OCI-M1 (cell line): ENCODE measurements around the gene CRYZL1.
A peak's percentile ranks its signal among the peaks of the same experiment; 100 is the strongest.

Experiments used
- DNase-seq: peaks from one replicate; lab custom pipeline; 2025; lab: John Stamatoyannopoulos, UW

The CRYZL1 gene

DNA sequence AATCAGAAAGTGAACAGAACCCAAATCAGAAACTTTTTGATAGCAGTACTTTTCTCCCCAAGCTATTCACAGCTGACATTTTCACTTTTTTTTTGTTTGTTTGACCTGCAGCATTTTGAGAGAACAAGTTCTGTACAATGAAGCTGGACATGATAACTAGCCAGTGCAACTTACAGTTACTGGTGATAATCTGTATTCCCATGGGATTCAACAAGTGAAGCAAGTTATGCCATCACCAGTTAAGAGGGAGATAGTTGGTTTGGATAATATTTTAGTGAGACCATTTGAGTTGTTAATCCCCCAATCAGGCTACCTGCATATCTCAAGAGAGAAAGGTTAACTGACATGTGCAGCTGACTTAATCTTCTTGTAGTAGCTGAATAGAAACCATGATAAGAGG, 80.6 kb downstream of the CRYZL1 start:
- no peak for DNase-seq

DNA sequence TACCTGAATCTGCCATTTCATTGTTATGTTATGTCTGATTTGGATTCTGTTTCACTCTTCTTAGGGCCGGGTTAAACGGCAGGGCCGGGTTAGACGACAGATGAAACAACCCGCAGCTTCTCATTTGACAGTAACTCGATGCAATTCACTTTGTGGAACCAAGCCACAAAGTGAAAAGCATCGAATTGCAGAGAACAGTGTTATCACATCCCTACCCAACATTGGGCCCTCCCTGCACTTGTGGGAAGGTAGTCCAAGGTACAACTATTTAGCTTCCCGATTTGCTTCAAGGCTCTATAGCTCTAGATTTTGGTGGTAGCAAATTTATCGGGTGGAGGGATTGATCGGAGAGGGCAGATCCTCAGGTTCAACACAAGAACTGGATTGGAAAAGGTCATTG, 81.7 kb downstream of the CRYZL1 start:
- DNase-seq, result no peak

DNA sequence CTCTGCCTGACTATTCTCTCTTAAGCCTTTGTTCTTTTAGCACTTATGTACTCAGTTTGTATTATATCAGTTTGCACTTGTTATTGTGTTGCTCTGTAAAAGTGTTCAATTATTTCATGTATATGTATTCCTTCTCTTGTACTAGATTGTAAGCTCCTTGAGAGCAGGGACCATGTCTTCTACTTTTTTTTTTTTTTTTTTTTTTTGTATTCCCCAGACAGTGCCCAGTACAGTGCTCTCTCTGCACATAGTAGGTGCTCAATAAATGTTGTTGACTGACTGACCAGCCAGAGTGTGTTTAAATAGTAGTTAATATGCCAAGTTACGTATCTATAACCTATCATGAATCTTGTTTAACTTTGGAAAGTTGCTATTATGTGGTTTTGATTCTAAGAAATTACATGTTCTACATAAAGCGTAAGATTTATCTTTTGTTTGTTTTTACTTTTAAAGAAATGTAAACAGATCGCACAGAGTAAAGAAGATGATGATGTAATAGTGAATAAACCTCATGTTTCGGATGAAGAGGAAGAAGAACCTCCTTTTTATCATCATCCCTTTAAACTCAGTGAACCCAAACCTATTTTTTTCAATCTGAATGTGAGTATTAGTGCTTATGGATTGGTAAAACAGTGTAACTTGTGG, 82.6 kb downstream of the CRYZL1 start:
- no peak for DNase-seq

DNA sequence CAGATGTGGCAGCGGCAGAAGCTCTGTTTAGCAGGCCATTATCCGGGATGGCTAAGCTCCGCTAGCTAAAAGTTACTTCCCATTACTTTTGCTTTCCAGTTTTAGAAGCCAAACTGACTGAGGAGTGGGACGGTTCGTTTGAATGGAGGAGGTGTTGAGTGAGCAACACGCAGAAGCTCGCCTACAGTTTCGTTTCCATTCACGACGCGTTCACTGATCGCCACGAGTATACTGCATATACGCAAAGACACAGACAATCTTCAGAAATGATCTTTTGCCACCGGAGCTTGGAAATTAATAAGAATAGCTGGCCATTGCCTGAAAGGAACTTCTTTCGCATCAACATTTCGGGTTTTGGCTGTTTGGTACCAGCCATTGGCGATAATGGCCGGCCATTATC, 84.1 kb downstream of the CRYZL1 start:
- DNase-seq, result no peak

DNA sequence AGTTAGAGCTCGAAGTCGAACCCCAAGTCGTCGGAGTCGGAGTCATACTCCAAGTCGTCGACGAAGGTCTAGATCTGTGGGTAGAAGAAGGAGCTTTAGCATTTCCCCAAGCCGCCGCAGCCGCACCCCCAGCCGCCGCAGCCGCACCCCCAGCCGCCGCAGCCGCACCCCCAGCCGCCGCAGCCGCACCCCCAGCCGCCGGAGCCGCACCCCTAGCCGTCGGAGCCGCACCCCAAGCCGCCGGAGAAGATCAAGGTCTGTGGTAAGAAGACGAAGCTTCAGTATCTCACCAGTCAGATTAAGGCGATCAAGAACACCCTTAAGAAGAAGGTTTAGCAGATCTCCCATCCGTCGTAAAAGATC, 86.6 kb downstream of the CRYZL1 start:
- DNase-seq, result no peak

DNA sequence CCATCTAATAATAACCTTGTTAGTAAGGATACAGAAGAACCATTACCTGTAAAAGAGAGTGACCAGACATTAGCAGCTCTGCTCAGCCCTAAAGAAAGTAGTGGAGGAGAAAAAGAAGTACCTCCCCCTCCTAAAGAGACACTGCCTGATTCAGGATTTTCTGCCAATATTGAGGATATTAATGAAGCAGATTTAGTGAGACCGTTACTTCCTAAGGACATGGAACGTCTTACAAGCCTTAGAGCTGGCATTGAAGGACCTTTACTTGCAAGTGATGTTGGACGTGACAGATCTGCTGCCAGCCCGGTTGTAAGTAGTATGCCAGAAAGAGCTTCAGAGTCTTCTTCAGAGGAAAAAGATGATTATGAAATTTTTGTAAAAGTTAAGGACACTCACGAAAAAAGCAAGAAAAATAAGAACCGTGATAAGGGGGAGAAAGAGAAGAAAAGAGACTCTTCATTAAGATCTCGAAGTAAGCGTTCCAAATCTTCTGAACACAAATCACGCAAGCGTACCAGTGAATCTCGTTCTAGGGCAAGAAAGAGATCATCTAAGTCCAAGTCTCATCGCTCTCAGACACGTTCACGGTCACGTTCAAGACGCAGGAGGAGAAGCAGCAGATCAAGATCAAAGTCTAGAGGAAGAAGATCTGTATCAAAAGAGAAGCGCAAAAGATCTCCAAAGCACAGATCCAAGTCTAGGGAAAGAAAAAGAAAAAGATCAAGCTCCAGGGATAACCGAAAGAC, 87.1 kb downstream of the CRYZL1 start:
- DNase-seq, result no peak

DNA sequence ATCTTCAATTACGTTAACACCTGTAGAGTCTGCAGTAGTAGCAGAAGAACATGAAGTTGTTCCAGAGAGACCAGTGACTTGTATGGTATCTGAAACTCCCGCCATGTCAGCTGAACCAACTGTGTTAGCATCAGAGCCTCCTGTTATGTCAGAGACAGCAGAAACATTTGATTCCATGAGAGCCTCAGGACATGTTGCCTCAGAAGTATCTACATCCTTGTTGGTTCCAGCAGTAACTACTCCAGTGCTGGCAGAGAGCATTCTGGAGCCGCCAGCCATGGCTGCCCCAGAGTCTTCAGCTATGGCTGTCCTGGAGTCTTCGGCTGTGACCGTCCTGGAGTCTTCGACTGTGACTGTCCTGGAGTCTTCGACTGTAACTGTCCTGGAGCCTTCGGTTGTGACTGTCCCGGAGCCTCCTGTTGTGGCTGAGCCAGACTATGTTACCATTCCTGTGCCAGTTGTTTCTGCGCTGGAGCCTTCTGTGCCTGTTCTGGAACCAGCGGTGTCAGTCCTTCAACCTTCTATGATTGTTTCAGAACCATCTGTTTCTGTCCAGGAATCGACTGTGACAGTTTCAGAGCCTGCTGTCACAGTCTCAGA, 88.4 kb downstream of the CRYZL1 start:
- no peak for DNase-seq

DNA sequence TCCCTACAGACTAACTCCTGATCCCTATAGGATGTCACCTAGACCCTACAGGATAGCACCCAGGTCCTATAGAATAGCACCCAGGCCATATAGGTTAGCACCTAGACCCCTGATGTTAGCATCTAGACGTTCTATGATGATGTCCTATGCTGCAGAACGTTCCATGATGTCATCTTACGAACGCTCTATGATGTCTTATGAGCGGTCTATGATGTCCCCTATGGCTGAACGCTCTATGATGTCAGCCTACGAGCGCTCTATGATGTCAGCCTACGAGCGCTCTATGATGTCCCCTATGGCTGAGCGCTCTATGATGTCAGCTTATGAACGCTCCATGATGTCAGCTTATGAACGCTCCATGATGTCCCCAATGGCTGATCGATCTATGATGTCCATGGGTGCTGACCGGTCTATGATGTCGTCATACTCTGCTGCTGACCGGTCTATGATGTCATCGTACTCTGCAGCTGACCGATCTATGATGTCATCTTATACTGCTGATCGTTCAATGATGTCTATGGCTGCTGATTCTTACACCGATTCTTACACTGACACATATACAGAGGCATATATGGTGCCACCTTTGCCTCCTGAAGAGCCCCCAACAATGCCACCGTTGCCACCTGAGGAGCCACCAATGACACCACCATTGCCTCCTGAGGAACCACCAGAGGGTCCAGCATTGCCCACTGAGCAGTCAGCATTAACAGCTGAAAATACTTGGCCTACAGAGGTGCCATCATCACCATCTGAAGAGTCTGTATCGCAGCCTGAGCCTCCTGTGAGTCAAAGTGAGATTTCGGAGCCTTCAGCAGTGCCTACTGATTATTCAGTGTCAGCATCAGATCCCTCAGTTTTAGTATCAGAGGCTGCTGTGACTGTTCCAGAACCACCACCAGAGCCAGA, 89.2 kb downstream of the CRYZL1 start:
- no peak for DNase-seq

DNA sequence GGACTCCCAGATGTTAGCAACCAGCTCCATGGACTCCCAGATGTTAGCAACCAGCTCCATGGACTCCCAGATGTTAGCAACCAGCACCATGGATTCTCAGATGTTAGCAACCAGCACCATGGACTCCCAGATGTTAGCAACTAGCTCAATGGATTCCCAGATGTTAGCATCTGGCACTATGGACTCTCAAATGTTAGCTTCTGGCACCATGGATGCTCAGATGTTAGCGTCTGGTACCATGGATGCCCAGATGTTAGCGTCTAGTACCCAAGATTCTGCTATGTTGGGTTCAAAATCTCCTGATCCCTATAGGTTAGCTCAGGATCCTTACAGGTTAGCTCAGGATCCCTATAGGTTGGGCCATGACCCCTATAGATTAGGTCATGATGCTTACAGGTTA, 89.9 kb downstream of the CRYZL1 start:
- DNase-seq, result no peak

DNA sequence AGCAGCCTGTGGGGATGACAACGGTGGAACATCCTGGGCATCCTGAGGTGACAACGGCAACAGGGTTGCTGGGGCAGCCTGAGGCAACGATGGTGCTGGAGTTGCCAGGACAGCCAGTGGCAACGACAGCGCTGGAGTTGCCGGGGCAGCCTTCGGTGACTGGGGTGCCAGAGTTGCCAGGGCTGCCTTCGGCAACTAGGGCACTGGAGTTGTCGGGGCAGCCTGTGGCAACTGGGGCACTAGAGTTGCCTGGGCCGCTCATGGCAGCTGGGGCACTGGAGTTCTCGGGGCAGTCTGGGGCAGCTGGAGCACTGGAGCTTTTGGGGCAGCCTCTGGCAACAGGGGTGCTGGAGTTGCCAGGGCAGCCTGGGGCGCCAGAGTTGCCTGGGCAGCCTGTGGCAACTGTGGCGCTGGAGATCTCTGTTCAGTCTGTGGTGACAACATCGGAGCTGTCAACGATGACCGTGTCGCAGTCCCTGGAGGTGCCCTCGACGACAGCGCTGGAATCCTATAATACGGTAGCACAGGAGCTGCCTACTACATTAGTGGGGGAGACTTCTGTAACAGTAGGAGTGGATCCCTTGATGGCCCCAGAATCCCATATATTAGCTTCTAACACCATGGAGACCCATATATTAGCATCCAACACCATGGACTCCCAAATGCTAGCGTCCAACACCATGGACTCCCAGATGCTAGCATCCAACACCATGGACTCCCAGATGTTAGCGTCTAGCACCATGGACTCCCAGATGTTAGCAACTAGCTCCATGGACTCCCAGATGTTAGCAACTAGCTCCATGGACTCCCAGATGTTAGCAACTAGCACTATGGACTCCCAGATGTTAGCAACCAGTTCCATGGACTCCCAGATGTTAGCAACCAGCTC, 90.5 kb downstream of the CRYZL1 start:
- no peak for DNase-seq

DNA sequence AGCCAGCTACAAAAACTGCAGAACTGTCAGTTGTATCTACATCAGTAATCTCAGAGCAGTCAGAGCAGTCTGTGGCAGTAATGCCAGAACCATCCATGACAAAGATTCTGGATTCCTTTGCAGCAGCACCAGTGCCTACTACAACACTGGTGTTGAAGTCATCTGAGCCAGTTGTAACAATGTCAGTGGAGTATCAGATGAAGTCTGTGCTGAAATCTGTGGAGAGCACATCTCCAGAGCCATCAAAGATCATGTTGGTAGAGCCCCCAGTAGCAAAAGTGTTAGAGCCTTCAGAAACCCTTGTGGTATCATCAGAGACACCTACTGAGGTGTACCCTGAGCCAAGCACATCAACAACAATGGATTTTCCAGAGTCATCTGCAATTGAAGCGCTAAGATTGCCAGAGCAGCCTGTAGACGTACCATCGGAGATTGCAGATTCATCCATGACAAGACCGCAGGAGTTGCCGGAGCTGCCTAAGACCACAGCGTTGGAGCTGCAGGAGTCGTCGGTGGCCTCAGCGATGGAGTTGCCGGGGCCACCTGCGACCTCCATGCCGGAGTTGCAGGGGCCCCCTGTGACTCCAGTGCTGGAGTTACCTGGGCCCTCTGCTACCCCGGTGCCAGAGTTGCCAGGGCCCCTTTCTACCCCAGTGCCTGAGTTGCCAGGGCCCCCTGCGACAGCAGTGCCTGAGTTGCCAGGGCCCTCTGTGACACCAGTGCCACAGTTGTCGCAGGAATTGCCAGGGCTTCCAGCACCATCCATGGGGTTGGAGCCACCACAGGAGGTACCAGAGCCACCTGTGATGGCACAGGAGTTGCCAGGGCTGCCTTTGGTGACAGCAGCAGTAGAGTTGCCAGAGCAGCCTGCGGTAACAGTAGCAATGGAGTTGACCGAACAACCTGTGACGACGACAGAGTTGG, 91.4 kb downstream of the CRYZL1 start:
- DNase-seq, result no peak

DNA sequence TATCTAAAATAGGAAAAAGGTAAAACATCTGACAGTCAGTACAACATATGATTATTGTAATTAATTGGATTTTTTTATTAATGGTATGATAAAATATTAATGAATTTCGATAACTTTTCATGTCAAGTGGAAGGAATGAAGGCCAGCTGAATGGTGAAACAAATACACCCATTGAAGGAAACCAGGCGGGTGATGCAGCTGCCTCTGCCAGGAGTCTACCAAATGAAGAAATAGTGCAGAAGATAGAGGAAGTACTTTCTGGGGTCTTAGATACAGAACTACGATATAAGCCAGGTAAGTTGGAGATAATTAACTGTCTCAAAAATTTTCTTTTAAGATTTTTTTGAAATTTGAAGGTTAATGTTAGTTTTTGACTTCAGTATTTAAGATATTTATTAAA, 95.5 kb downstream of the CRYZL1 start:
- DNase-seq, result no peak

DNA sequence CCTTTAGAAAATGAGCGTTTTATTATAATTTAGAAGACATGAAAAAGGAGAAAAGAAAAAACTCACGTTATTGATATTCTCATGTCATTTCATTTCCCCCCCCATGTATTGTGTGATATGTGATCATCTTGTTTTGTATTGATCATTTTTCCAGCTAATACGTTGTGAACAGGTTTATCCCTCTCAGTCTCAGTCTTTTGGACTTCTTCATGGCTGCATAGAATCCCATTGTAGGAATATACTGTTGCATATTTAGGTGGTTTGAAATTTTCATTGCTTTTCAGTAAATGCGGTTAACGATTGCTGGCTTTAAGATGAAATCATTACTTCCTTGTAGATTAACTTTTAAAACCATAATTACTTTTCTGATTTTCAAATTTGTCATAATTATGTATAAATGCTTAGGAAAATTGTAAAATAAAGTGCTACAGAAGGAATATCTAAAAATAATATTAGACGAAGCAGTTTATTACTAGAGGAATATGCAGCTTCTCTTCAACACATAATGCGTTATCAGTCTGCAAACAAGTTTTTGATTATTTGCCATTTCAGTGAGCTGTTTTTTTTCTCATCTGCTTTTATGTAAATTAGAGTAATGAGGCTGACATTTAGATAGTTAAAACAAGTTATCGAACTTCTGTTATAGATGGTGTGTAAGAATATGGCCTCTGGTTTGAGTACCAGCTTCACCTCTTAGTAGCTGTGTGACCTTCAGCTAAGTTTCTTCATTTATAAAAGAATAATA, 96.9 kb downstream of the CRYZL1 start:
- peak; percentile 47 for DNase-seq

DNA sequence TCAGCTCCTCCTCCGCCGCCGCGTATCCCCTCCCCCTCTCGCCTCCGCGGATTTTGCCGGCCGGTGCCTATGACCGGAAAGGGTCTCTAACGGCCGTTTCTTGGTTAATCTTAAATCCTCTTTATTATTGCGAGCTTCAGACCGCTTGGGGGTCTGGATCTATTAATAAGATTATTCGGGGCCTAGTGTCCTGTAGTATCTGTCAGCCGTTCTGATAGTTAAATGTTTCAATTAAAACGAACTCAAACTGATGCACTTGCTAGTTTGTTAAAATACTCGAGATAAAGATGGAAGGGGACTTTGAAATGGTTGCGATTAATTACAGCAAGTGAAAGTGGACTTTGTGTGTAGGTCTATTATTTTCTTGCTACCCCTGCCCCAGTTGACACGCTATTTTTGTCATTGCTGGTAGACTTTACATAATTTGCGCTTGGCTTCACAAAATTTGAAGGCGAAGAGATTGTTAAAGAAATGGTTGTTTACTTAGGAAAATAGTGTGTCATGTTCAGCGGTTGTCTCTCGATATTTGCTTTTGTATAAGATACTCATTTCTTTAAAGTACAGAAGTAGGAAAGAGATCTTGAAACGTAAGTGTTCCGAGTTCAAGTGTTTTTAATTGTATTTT, 97.9 kb downstream of the CRYZL1 start:
- no peak for DNase-seq

DNA sequence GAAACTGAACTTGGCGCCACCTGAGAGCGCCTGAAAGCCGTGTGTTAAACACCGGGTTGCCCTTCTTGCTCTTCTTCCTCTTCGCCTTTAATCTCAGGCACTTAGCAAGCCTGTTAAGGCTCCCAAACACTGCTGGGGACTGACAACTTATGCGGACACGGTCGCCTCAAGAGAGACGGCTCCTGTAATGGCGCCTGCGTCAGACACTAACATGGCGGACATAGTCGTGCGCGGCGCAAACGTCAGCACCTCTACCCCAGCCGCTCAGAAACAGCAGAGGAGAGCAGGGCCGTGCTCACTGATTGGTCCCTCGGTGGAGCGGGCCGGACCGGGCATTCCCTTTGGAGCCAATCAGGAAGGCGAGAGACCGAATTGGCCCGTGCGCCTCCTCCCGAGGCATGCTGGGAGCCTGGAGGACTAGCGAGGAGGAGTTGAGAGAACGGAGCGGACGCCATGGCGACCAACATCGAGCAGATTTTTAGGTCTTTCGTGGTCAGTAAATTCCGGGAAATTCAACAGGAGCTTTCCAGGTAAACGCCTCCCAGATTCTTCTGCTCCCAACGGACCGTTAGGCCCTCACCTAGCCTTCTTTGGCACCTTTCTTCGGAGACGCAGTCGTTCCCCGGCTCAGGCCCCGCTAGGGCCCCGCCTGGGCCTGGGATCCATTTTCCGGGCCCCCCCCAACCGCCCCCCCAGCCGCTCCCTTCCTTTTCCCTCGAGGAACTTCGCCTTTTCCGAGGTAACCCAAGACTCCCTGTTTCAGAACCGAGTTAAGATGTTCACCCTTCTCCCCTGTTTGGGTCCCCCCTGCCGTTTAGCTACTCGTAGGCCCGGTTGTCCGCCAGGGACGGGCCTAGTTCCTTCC, 98.7 kb downstream of the CRYZL1 start, which contains the start of gene SON:
Gene SON, plus strand, starts transcription at position 399 of the 865 bp plus-strand sequence. Its CDS starts 55 bp downstream, at position 454.
- DNase-seq, result peak; percentile 100

DNA sequence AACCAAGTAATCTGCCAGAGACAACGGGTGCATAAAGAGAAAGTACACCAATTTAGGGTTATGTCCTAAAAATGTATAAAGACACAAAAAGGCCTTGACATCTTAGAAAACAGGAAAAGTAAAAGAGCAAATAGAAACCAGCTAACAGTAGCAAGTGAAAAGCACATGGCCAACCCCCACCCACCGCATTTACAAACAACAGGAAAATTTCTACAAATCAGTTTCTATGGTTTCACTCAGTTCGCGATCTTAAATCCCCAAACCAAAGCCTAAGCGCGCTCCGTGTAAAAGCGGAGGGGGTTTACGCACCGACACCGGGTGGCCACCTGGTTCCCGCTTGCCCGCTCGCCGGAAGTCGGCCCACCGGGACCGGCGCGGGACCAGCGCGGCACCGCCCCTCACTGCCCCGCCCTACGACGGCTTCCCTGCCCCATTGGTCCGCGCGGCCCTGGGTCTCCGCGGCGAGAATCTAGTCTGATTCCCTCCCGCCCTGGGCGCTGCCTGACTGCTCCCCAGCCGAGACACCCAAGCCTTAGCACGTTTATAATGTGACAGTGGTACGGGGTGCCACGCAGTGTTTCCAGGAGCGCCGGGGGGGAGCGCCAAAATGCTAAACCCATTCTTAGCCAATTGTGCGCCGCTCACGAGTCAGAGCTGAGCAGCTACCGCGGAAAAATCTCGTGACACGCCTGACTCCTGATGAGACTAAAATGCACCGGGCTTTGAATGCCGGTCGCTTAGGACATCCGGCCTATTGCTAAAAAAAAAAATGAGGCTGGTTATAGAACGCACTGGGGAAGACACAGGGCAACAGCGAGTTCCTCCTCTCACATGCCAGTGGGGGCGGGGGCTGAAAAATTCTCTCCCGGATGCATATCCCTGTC, 99.5 kb downstream of the CRYZL1 start, which contains the start of gene GART:
Gene GART, minus strand, starts transcription at position 362 of the 884 bp plus-strand sequence. CDS start 2,802 bp downstream, outside the sequence.
- DNase-seq, result peak; percentile 92
